Upper lobe of left lung (tissue), 6 donors: ENCODE results near the gene WBP1L. TPM values are rescaled to one million over a fixed set of nuclear protein-coding genes. Genes with fewer than 3 reads are reported as not detected.

Experiments
- ATAC-seq, 2 donors: fragments of 200-7000 bp; cut with Tn5 transposase; one replicate each; pipeline ENCODE4 v1.9.1; 2022; ENCODE audit warnings: mild to moderate bottlenecking in 2 of 2, moderate library complexity in 2 of 2; ENCODE audit not compliant: low FRiP score in 2 of 2
- DNase-seq, 2 donors: peaks; one replicate each; pipeline ENCODE4 v3.0.0-alpha.2; 2019 to 2020
- H3K27ac ChIP-seq, 4 donors: fragments of 200-600 bp; sonication (generic); one replicate each; pipeline ENCODE4 v1.5.1; 2016 to 2019
- H3K27me3 ChIP-seq, 4 donors: fragments of 200-600 bp; sonication (generic); one replicate each; pipeline ENCODE4 v1.5.1; 2017 to 2019
- H3K36me3 ChIP-seq, 4 donors: fragments of 200-600 bp; sonication (generic); one replicate each; pipeline ENCODE4 v1.5.1; 2016 to 2019
- H3K4me1 ChIP-seq, 4 donors: fragments of 200-600 bp; sonication (generic); one replicate each; pipeline ENCODE4 v1.5.1; 2018 to 2019
- H3K4me3 ChIP-seq, 4 donors: fragments of 200-600 bp; sonication (generic); one replicate each; pipeline ENCODE4 v1.5.1; 2017 to 2019; ENCODE audit warnings: mild to moderate bottlenecking in 2 of 4, moderate library complexity in 1 of 4
- H3K9me3 ChIP-seq, 4 donors: fragments of 200-600 bp; sonication (generic); one replicate each; pipeline ENCODE4 v1.5.1; 2018 to 2019
- CTCF ChIP-seq, 6 experiments: fragments of 450-650 bp in 4 of 6; fragments of 200-600 bp in 2 of 6; sonication (generic) in 2 of 6; IDR thresholded peaks; one replicate each; pipeline ENCODE4 v1.5.1; 2016 to 2019; ENCODE audit warnings: antibody characterized with exemption in 6 of 6
- EP300 ChIP-seq, 4 donors: sonication (generic); formaldehyde crosslinking; IDR thresholded peaks; one replicate each; pipeline ENCODE4 v1.5.1; 2017; ENCODE audit warnings: antibody characterized with exemption in 4 of 4, control low read depth in 2 of 4
- POLR2A ChIP-seq, 4 donors: fragments of 450-650 bp; IDR thresholded peaks; one replicate each; pipeline ENCODE4 v1.5.1; 2016 to 2017; ENCODE audit warnings: antibody characterized with exemption in 4 of 4, mild to moderate bottlenecking in 2 of 4
- POLR2AphosphoS5 ChIP-seq, 2 donors: sonication (generic); formaldehyde crosslinking; IDR thresholded peaks; one replicate each; pipeline ENCODE4 v1.5.1; 2017; ENCODE audit warnings: antibody characterized with exemption in 2 of 2
- WGBS, 2 donors: methylation state at CpG; one replicate each; pipeline ENCODE4 v1.1.5; 2017 to 2018; 5-methylcytosine and 5-hydroxymethylcytosine counted together
- total RNA-seq, 6 donors: library from RNA; depleted of rRNA in 4 of 6; stranded (reverse); fragments of >200 nt in 4 of 6; gene quantifications; one replicate each; pipeline versions ENCODE4 v1.1.0 to v1.2.1, GENCODE V29; 2016 to 2021
- donor health status: DM: no; HTN: no; CAD: no; lungs with moderate emphysema.
- donor health status: DM: no; HTN: yes; CAD: no; lungs with severe emphysema.

WBP1L gene
- total RNA-seq, 6 donors from 2014 or later: 41.7 to 76.6 (median 54.7) TPM

- Histone ChIP-seq H3K4me1 (peaks cover 19 to 41% (median 28%) of the 10 kb centered on the region in 4 donors), H3K36me3 (peaks cover 0 to 3% (median 0%) of the 10 kb centered on the region in 4 donors), H3K9me3 (no peaks in the 10 kb centered on the region), H3K27me3 (no peaks in the 10 kb centered on the region), H3K4me3 (no peak overlapping the region), H3K27ac (no peak overlapping the region)
- TF ChIP-seq POLR2A (IDR thresholded peaks at IDR 0.05): no peak
- no peak for TF ChIP-seq EP300 (IDR thresholded peaks at IDR 0.05)
- no peak for TF ChIP-seq POLR2AphosphoS5 (IDR thresholded peaks at IDR 0.05)
- no peak for TF ChIP-seq CTCF (IDR thresholded peaks at IDR 0.05)
- no peak for DNase-seq
- ATAC-seq: no peak
- WGBS, 2 donors: 93 to 99% methylated on average over 4 of the region's 4 CpGs
These were observed 18.2 kb downstream of the WBP1L start for GRCh38 chr10:102761981-102762380.

GRCh38 chr10:102762401-102763015 lies 18.8 kb downstream of the WBP1L start:
- Histone ChIP-seq H3K4me3 (no peak overlapping the region), H3K27me3 (no peaks in the 10 kb centered on the region), H3K4me1 (peaks cover 22 to 46% (median 32%) of the 10 kb centered on the region in 4 donors), H3K9me3 (no peaks in the 10 kb centered on the region), H3K27ac (no peak overlapping the region), H3K36me3 (peaks cover 0 to 3% (median 0%) of the 10 kb centered on the region in 4 donors)
- no peak for DNase-seq
- no peak for TF ChIP-seq EP300 (IDR thresholded peaks at IDR 0.05)
- TF ChIP-seq POLR2A (IDR thresholded peaks at IDR 0.05): no peak
- TF ChIP-seq POLR2AphosphoS5 (IDR thresholded peaks at IDR 0.05): no peak
- TF ChIP-seq CTCF (IDR thresholded peaks at IDR 0.05): no peak
- ATAC-seq: peak in 1 of 2 donors; percentile 23
- WGBS, 2 donors: 84 to 87% methylated on average over 7 of the region's 7 CpGs

- Histone ChIP-seq H3K36me3 (peaks cover 0 to 3% (median 0%) of the 10 kb centered on the region in 4 donors), H3K4me3 (no peak overlapping the region), H3K27ac (peak overlapping the region in 1 of 4 donors; percentile 1), H3K9me3 (no peaks in the 10 kb centered on the region), H3K27me3 (no peaks in the 10 kb centered on the region), H3K4me1 (peaks cover 28 to 45% (median 34%) of the 10 kb centered on the region in 4 donors)
- TF ChIP-seq POLR2A (IDR thresholded peaks at IDR 0.05) (no peak), EP300 (IDR thresholded peaks at IDR 0.05) (no peak), CTCF (IDR thresholded peaks at IDR 0.05) (no peak), POLR2AphosphoS5 (IDR thresholded peaks at IDR 0.05) (no peak)
- ATAC-seq (peak in 1 of 2 donors; percentile 69), DNase-seq (no peak)
- 86% methylated on average over 7 of the region's 7 CpGs for WGBS, 2 donors
These were observed 19.4 kb downstream of the WBP1L start for GRCh38 chr10:102763037-102763607.

GRCh38 chr10:102764470-102765161 lies 20.9 kb downstream of the WBP1L start:
- TF ChIP-seq CTCF (IDR thresholded peaks at IDR 0.05) (no peak), POLR2AphosphoS5 (IDR thresholded peaks at IDR 0.05) (no peak), EP300 (IDR thresholded peaks at IDR 0.05) (no peak), POLR2A (IDR thresholded peaks at IDR 0.05) (no peak)
- DNase-seq (no peak), ATAC-seq (no peak)

More at GRCh38 chr10:102764470-102765161, 20.9 kb downstream of the WBP1L start:
- Histone ChIP-seq H3K9me3 (no peaks in the 10 kb centered on the region), H3K4me1 (peaks cover 21 to 38% (median 25%) of the 10 kb centered on the region in 4 donors), H3K27ac (peak overlapping the region in 3 of 4 donors; percentile 6 to 52 (median 14)), H3K27me3 (no peaks in the 10 kb centered on the region), H3K36me3 (peaks cover 0 to 3% (median 0%) of the 10 kb centered on the region in 4 donors), H3K4me3 (no peak overlapping the region)
- whole genome bisulfite sequencing, 2 donors: 51 to 56% methylated on average over 6 of the region's 6 CpGs
